MCF 10A (cell line): ENCODE results near the gene RFX2. TPM values are rescaled to one million over a fixed set of nuclear protein-coding genes. Genes with fewer than 3 reads are reported as not detected.
A peak's percentile ranks its signal among the peaks of the same experiment; 100 is the strongest.

Experiments
- BruUV-seq: library from RNA; stranded (reverse); fragments of 400-500 nt; replicated peaks from 2 replicates; lab custom pipeline; 2021; lab: Mats Ljungman, UMichigan
- CTCF ChIA-PET: fragments of 300-600 bp; sonication (Branson Sonifier 250); formaldehyde crosslinking; extraction: SDS; loops from one replicate; lab custom pipeline; 2021; ENCODE audit warnings: antibody characterized with exemption, inconsistent platforms; lab: Yijun Ruan, JAX
- POLR2A ChIA-PET: fragments of 300-600, 350-650 bp; sonication (Branson Sonifier 250); formaldehyde crosslinking; extraction: SDS; loops from one replicate; lab custom pipeline; 2020; ENCODE audit warnings: antibody characterized with exemption, inconsistent platforms; lab: Yijun Ruan, JAX
- DNase-seq: peaks from one replicate; pipeline ENCODE4 v3.0.0-alpha.2; 2018; ENCODE audit not compliant: unreplicated experiment
- H3K27ac Mint-ChIP-seq: one replicate; pipeline ENCODE4 v1.8.0; 2022; ENCODE audit warnings: mild to moderate bottlenecking, low read depth, mixed read lengths; ENCODE audit not compliant: unreplicated experiment
- H3K27me3 Mint-ChIP-seq: one replicate; pipeline ENCODE4 v1.8.0; 2022; ENCODE audit warnings: mixed read lengths; ENCODE audit not compliant: insufficient read depth, unreplicated experiment
- H3K36me3 Mint-ChIP-seq: one replicate; pipeline ENCODE4 v1.8.0; 2022; ENCODE audit warnings: mild to moderate bottlenecking, moderate library complexity, mixed read lengths; ENCODE audit not compliant: insufficient read depth, unreplicated experiment
- H3K4me1 Mint-ChIP-seq: one replicate; pipeline ENCODE4 v1.8.0; 2022; ENCODE audit warnings: mixed read lengths; ENCODE audit not compliant: insufficient read depth, unreplicated experiment
- H3K4me3 Mint-ChIP-seq: one replicate; pipeline ENCODE4 v1.8.0; 2022; ENCODE audit warnings: mild to moderate bottlenecking, moderate library complexity, mixed read lengths; ENCODE audit not compliant: unreplicated experiment
- H3K9me3 Mint-ChIP-seq: one replicate; pipeline ENCODE4 v1.8.0; 2022; ENCODE audit warnings: mixed read lengths; ENCODE audit not compliant: unreplicated experiment
- intact Hi-C: fragments of 100-400 bp; cut with micrococcal nuclease; formaldehyde crosslinking; loops from 2 replicates; pipeline ENCODE4 v1.14.1; 2022
- total RNA-seq: library from RNA; stranded (reverse); gene quantifications from 2 replicates; pipeline ENCODE4 v1.2.3, GENCODE V29; 2022
- TF ChIP-seq, protein P1 (sequence below): fragments of 200-600 bp; IDR thresholded peaks from one replicate; pipeline ENCODE4 v1.8.0; 2022; ENCODE audit warnings: antibody characterized with exemption, mild to moderate bottlenecking; ENCODE audit not compliant: unreplicated experiment

Gene RFX2
- total RNA-seq, 1 experiment from 2014 or later, result 9.9 TPM

- DNase-seq, result no peak
- Mint-ChIP-seq H3K27ac (no peak overlapping the region), H3K27me3 (no peaks in the 10 kb centered on the region), H3K9me3 (no peaks in the 10 kb centered on the region), H3K4me3 (no peak overlapping the region), H3K4me1 (no peaks in the 10 kb centered on the region), H3K36me3 (peaks cover 8% of the 10 kb centered on the region)
- BruUV-seq, result no TSS peak
- ChIA-PET CTCF (interaction anchor here (1.8 kb wide), 1 partner anchor 216 kb away, joined by 8 read pairs; no protein-coding TSS in a partner anchor), POLR2A (no interaction called here)
- intact Hi-C loops, result no loop called here
- TF ChIP-seq, protein P1, sequence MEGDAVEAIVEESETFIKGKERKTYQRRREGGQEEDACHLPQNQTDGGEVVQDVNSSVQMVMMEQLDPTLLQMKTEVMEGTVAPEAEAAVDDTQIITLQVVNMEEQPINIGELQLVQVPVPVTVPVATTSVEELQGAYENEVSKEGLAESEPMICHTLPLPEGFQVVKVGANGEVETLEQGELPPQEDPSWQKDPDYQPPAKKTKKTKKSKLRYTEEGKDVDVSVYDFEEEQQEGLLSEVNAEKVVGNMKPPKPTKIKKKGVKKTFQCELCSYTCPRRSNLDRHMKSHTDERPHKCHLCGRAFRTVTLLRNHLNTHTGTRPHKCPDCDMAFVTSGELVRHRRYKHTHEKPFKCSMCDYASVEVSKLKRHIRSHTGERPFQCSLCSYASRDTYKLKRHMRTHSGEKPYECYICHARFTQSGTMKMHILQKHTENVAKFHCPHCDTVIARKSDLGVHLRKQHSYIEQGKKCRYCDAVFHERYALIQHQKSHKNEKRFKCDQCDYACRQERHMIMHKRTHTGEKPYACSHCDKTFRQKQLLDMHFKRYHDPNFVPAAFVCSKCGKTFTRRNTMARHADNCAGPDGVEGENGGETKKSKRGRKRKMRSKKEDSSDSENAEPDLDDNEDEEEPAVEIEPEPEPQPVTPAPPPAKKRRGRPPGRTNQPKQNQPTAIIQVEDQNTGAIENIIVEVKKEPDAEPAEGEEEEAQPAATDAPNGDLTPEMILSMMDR, result no peak
These were observed 107.7 kb downstream of the RFX2 start for GRCh38 chr19:6002591-6002990.

- H3K4me3 Mint-ChIP-seq, result no peak overlapping the region
- H3K36me3 Mint-ChIP-seq, result no peaks in the 10 kb centered on the region
- no peaks in the 10 kb centered on the region for H3K9me3 Mint-ChIP-seq
- H3K4me1 Mint-ChIP-seq, result no peaks in the 10 kb centered on the region
- no peak for DNase-seq
- ChIA-PET POLR2A (interaction anchor here (0.5 to 0.6 kb wide), 2 partner anchors 117 to 184 kb away, joined by 3 read pairs; no protein-coding TSS in a partner anchor), CTCF (interaction anchor here (1.1 to 1.2 kb wide), 2 partner anchors 22 to 32 kb away, joined by 4 read pairs; no protein-coding TSS in a partner anchor)
- no peaks in the 10 kb centered on the region for H3K27me3 Mint-ChIP-seq
- no TSS peak for BruUV-seq
- TF ChIP-seq, protein P1, result no peak
- intact Hi-C loops, result no loop called here
- no peak overlapping the region for H3K27ac Mint-ChIP-seq
These were observed 110.0 kb downstream of the RFX2 start for GRCh38 chr19:6000228-6000847.

GRCh38 chr19:5999693-6000092 lies 110.6 kb downstream of the RFX2 start:
- BruUV-seq, result no TSS peak
- intact Hi-C loops, result no loop called here
- Mint-ChIP-seq H3K9me3 (no peaks in the 10 kb centered on the region), H3K4me3 (no peak overlapping the region), H3K4me1 (no peaks in the 10 kb centered on the region), H3K36me3 (no peaks in the 10 kb centered on the region), H3K27ac (peak overlapping the region; percentile 40), H3K27me3 (no peaks in the 10 kb centered on the region)
- CTCF ChIA-PET, result interaction anchor here (1.2 kb wide), 1 partner anchor 32 kb away, joined by 4 read pairs; no protein-coding TSS in a partner anchor
- DNase-seq, result no peak
- POLR2A ChIA-PET, result interaction anchor here (0.6 kb wide), 1 partner anchor 118 kb away, joined by 3 read pairs; no protein-coding TSS in a partner anchor
- TF ChIP-seq, protein P1, result no peak

- POLR2A ChIA-PET, result no interaction called here
- H3K4me1 Mint-ChIP-seq, result no peaks in the 10 kb centered on the region
These were observed 112.9 kb downstream of the RFX2 start for GRCh38 chr19:5997371-5997770.

More at GRCh38 chr19:5997371-5997770, 112.9 kb downstream of the RFX2 start:
- Mint-ChIP-seq H3K27me3 (no peaks in the 10 kb centered on the region), H3K36me3 (no peaks in the 10 kb centered on the region), H3K27ac (no peak overlapping the region), H3K9me3 (no peaks in the 10 kb centered on the region), H3K4me3 (no peak overlapping the region)
- CTCF ChIA-PET, result no interaction called here
- TF ChIP-seq, protein P1, result no peak
- no peak for DNase-seq
- no TSS peak for BruUV-seq
- intact Hi-C loops, result no loop called here
